ENCODE measurements around the gene TTLL1.
A peak's percentile ranks its signal among the peaks of the same experiment; 100 is the strongest.

TTLL1 gene

GRCh38 chr22:43088984-43089717, at the start of gene TTLL1:
TSS of gene TTLL1 (minus strand) at chr22:43089391. CDS start at chr22:43075586, 13,805 bp downstream.
- peak; percentile 80 for DNase-seq

GRCh38 chr22:43136801-43137200, 47.6 kb upstream of the TTLL1 start:
- no peak for DNase-seq

- DNase-seq, result peak; percentile 36
Measured at GRCh38 chr22:43136255-43136654, 47.1 kb upstream of the TTLL1 start.

- no peak for DNase-seq
Measured at GRCh38 chr22:43135565-43135964, 46.4 kb upstream of the TTLL1 start.

- DNase-seq, result no peak
Measured at GRCh38 chr22:43134553-43134952, 45.4 kb upstream of the TTLL1 start.

- no peak for DNase-seq
Measured at GRCh38 chr22:43133401-43133800, 44.2 kb upstream of the TTLL1 start.

- DNase-seq, result peak; percentile 60
Measured at GRCh38 chr22:43131773-43132501, 42.7 kb upstream of the TTLL1 start.

- DNase-seq, result peak; percentile 97
Measured at GRCh38 chr22:43129426-43130425, 40.5 kb upstream of the TTLL1 start.

GRCh38 chr22:43128928-43129424, 39.8 kb upstream of the TTLL1 start:
- peak; percentile 53 for DNase-seq

GRCh38 chr22:43128116-43128515, 38.9 kb upstream of the TTLL1 start:
- DNase-seq, result peak; percentile 73

- DNase-seq, result no peak
Measured at GRCh38 chr22:43127166-43127908, 38.1 kb upstream of the TTLL1 start.

GRCh38 chr22:43126501-43127165, 37.4 kb upstream of the TTLL1 start:
- DNase-seq, result peak; percentile 23

GRCh38 chr22:43118953-43119458, 29.8 kb upstream of the TTLL1 start:
- no peak for DNase-seq

- peak; percentile 43 for DNase-seq
Measured at GRCh38 chr22:43118024-43118849, 29.0 kb upstream of the TTLL1 start.

- DNase-seq, result no peak
Measured at GRCh38 chr22:43116932-43117331, 27.7 kb upstream of the TTLL1 start.

- DNase-seq, result no peak
Measured at GRCh38 chr22:43114958-43115357, 25.8 kb upstream of the TTLL1 start.

GRCh38 chr22:43113526-43114251, 24.5 kb upstream of the TTLL1 start:
- peak; percentile 12 for DNase-seq

GRCh38 chr22:43110927-43111623, 21.9 kb upstream of the TTLL1 start:
- DNase-seq, result peak; percentile 12

- DNase-seq, result peak; percentile 64
Measured at GRCh38 chr22:43110444-43110926, 21.3 kb upstream of the TTLL1 start, which contains the start of gene BIK. TSS of gene BIK (plus strand) at chr22:43110750. CDS start at chr22:43124023, 13,273 bp downstream.

Data from MV-4-11 (cell line).